H1 (cell line): Measurements from ENCODE around the gene TMTC2. TPM values are rescaled to one million over a fixed set of nuclear protein-coding genes. Genes with fewer than 3 reads are reported as not detected.

ENCODE experiments used
- polyA plus RNA-seq, 7 experiments: library from polyadenylated mRNA; depleted of rRNA in 3 of 7; stranded (reverse) in 5 of 7; unstranded in 2 of 7; fragments of >200 nt in 5 of 7; fragments of 200-250 nt in 2 of 7; gene quantifications; 1 replicate in 5 of 7; 2 replicates in 1 of 7; 4 replicates in 1 of 7; pipeline versions ENCODE4 v1.2.1 to v1.2.3, GENCODE V29; 2011 to 2013; ENCODE audit warnings: missing spikeins in 2 of 7, mixed read lengths in 2 of 7
- total RNA-seq: library from RNA; stranded (reverse); fragmentation: NEBNext Ultra II Directional; extraction: Animal tissue kit (Norgen Biotek cat#: 25700); gene quantifications from 2 replicates; pipeline ENCODE4 v1.2.1, GENCODE V29; 2021
- TF ChIP-seq, protein P1 (sequence below): fragments of 300-600 bp; sonication (generic); IDR thresholded peaks from 2 replicates; pipeline ENCODE4 v1.7.1; 2012; ENCODE audit warnings: low read length, moderate library complexity, mild to moderate bottlenecking, inconsistent platforms; ENCODE audit not compliant: insufficient replicate concordance

TMTC2 gene
- total and polyA plus RNA-seq, 2 of the 8 experiments (the other 6 are each of a cell fraction or from before 2014, with no cell fraction given) = 2.3 to 3.9 TPM

DNA sequence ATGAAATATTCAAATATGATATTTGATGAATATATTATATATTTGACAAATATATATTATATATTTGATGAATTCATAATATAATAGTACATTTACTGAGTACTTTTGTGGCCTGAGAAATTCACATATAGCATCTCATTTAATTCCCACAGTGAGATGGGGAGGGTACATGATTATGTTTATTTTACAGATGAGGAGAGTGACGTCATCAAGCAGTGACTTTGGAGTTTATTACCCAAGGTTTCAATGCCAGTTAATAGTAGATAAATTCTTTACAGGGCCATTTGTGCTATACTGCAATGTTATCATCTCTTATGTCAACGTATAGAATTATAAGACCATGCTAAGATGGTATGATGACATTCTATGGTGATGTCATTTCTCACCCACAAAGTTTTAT lies 352.7 kb downstream of the TMTC2 start (continued):
- TF ChIP-seq, protein P1, sequence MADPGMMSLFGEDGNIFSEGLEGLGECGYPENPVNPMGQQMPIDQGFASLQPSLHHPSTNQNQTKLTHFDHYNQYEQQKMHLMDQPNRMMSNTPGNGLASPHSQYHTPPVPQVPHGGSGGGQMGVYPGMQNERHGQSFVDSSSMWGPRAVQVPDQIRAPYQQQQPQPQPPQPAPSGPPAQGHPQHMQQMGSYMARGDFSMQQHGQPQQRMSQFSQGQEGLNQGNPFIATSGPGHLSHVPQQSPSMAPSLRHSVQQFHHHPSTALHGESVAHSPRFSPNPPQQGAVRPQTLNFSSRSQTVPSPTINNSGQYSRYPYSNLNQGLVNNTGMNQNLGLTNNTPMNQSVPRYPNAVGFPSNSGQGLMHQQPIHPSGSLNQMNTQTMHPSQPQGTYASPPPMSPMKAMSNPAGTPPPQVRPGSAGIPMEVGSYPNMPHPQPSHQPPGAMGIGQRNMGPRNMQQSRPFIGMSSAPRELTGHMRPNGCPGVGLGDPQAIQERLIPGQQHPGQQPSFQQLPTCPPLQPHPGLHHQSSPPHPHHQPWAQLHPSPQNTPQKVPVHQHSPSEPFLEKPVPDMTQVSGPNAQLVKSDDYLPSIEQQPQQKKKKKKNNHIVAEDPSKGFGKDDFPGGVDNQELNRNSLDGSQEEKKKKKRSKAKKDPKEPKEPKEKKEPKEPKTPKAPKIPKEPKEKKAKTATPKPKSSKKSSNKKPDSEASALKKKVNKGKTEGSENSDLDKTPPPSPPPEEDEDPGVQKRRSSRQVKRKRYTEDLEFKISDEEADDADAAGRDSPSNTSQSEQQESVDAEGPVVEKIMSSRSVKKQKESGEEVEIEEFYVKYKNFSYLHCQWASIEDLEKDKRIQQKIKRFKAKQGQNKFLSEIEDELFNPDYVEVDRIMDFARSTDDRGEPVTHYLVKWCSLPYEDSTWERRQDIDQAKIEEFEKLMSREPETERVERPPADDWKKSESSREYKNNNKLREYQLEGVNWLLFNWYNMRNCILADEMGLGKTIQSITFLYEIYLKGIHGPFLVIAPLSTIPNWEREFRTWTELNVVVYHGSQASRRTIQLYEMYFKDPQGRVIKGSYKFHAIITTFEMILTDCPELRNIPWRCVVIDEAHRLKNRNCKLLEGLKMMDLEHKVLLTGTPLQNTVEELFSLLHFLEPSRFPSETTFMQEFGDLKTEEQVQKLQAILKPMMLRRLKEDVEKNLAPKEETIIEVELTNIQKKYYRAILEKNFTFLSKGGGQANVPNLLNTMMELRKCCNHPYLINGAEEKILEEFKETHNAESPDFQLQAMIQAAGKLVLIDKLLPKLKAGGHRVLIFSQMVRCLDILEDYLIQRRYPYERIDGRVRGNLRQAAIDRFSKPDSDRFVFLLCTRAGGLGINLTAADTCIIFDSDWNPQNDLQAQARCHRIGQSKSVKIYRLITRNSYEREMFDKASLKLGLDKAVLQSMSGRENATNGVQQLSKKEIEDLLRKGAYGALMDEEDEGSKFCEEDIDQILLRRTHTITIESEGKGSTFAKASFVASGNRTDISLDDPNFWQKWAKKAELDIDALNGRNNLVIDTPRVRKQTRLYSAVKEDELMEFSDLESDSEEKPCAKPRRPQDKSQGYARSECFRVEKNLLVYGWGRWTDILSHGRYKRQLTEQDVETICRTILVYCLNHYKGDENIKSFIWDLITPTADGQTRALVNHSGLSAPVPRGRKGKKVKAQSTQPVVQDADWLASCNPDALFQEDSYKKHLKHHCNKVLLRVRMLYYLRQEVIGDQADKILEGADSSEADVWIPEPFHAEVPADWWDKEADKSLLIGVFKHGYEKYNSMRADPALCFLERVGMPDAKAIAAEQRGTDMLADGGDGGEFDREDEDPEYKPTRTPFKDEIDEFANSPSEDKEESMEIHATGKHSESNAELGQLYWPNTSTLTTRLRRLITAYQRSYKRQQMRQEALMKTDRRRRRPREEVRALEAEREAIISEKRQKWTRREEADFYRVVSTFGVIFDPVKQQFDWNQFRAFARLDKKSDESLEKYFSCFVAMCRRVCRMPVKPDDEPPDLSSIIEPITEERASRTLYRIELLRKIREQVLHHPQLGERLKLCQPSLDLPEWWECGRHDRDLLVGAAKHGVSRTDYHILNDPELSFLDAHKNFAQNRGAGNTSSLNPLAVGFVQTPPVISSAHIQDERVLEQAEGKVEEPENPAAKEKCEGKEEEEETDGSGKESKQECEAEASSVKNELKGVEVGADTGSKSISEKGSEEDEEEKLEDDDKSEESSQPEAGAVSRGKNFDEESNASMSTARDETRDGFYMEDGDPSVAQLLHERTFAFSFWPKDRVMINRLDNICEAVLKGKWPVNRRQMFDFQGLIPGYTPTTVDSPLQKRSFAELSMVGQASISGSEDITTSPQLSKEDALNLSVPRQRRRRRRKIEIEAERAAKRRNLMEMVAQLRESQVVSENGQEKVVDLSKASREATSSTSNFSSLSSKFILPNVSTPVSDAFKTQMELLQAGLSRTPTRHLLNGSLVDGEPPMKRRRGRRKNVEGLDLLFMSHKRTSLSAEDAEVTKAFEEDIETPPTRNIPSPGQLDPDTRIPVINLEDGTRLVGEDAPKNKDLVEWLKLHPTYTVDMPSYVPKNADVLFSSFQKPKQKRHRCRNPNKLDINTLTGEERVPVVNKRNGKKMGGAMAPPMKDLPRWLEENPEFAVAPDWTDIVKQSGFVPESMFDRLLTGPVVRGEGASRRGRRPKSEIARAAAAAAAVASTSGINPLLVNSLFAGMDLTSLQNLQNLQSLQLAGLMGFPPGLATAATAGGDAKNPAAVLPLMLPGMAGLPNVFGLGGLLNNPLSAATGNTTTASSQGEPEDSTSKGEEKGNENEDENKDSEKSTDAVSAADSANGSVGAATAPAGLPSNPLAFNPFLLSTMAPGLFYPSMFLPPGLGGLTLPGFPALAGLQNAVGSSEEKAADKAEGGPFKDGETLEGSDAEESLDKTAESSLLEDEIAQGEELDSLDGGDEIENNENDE = no peak
